ENCODE data around the gene ZACN. TPM values are rescaled to one million over a fixed set of nuclear protein-coding genes. Genes with fewer than 3 reads are reported as not detected.
A peak's percentile ranks its signal among the peaks of the same experiment; 100 is the strongest.
"Not testable (repeated sequence)": the region's sequence is repeated elsewhere in the genome, so short reads cannot be mapped to it uniquely, and the experiment has no call there.

The ZACN gene
- total RNA-seq, 2 donors from 2014 or later: 0.68 TPM; not detected in 1

DNA sequence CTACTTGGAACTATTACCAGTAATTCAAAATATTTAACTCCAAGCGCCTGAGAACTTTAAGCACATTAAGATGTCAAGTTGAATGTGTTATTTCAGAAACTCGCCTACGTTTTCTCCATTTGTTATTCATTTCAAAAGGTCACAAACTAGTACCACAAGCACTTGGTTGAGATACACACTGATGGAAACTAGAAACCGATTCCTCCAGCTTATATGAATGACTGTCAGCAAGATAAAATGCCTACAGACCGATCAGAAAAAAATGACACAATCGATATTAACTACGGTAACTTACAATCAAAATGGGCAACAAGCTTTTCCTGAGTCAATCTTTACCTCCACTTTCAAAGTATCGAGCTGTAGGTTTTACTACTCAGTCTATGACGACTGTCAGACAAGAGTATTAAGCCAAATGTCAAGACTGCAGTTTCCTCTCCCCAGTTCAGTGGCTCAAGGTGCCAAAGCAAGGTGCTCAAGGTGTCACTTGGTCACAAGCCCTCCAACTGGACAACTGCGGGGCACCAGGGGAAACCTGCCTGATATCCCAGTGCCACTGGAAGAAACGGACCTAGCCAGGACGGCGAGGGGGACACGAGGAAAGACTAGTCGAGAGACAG lies 7.3 kb upstream of the ZACN start:
- ATAC-seq (peak; percentile 27), DNase-seq (no peak)
- Mint-ChIP-seq H3K4me3 (peak overlapping the region; percentile 94), H3K27me3 (peaks cover 21% of the 10 kb centered on the region), H3K27ac (peak overlapping the region; percentile 98), H3K4me1 (peaks cover 19% of the 10 kb centered on the region), H3K36me3 (ENCODE audit: low read depth) (peaks cover 4% of the 10 kb centered on the region)
- H3K9me3 ChIP-seq (ENCODE audit: control insufficient read depth, low read length, poor library complexity, severe bottlenecking): no peaks in the 10 kb centered on the region

DNA sequence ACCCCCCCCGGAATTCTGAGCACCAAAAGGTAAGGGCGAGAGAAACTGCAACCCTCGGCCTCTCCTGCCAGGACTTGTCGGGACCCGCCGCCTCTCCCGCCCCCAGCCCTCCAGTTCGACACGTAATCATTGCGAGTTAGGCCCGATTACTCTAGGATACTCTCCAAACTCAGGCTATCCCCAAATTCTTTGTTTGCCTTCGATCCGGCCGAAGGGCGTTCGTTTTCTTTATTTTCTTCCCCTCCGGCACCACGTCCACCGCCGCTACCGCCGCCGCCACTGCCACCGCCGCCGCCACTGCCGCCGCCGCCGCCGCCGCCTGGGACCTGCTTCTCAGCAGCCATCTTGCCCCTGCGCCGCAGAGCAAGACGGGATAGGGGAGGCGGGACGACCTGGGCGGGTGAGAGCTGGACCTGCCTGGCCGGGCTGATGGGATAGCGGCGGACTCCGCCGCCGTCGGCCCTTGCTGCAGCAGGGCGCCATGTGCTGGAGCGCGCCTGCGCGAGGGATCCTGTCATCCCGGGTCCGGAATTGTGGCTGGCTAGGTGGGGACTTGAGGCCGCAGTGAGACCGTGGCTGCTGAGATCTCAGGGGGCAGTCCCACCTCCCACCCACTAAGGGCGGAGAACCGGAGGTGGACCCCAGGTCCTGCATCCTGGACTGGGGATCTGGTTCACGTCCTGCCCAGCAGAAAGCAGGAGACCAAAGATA lies 6.7 kb upstream of the ZACN start, which contains the start of gene SRP68:
TSS of gene SRP68 (minus strand) at position 370 of the 711 bp plus-strand sequence. CDS start at position 344, 26 bp downstream.
- peak; percentile 90 for ATAC-seq
- peak within 1 kb of the TSS; percentile 98 for H3K27ac Mint-ChIP-seq
- DNase-seq: peak; percentile 69 to 72 (median 71)

DNA sequence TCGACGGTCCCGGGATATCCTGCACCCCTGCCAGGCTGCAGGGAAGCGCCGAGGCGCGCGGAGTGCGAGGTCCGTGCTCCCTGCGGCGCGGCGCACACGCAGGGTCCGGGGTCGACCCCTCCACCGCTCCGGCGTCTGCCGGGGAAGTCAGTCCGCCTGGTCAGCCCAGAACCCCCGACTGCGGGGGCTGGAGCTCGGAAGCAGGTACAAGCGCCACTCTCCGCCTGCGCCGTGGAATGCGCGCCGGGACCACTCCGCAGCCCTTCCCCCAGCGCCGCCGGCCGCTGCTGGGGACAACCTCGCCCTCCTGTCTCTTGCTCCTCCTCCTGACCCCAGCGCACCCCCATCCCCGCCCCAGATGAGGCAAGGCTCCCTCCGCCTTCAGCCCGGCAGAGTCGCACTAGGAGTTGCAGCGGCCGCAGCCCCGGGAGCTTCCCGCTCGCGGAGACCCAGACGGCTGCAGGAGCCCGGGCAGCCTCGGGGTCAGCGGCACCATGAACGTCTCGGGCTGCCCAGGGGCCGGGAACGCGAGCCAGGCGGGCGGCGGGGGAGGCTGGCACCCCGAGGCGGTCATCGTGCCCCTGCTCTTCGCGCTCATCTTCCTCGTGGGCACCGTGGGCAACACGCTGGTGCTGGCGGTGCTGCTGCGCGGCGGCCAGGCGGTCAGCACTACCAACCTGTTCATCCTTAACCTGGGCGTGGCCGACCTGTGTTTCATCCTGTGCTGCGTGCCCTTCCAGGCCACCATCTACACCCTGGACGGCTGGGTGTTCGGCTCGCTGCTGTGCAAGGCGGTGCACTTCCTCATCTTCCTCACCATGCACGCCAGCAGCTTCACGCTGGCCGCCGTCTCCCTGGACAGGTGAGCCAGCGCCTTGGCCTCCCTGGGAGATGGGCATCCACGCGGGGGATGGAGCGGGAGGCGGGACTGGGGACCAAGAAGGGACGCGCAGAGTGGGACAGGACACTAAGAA lies 4.3 kb upstream of the ZACN start, which contains the start of gene GALR2:
TSS of gene GALR2 (plus strand) at position 392 of the 974 bp plus-strand sequence. CDS start at position 495, 103 bp downstream.
- no peaks in the 10 kb centered on the region for H3K9me3 ChIP-seq (ENCODE audit: control insufficient read depth, low read length, poor library complexity, severe bottlenecking)
- H3K27me3 Mint-ChIP-seq: peaks cover 36% of the 10 kb centered on the region
- peak within 1 kb of the TSS; percentile 91 for H3K4me3 Mint-ChIP-seq
- peak within 1 kb of the TSS; percentile 67 for H3K27ac Mint-ChIP-seq
- H3K4me1 Mint-ChIP-seq: peaks cover 27% of the 10 kb centered on the region
- ATAC-seq (no peak), DNase-seq (no peak)
- H3K36me3 Mint-ChIP-seq (ENCODE audit: low read depth): peaks cover 7% of the 10 kb centered on the region

More for the DNA sequence above, 6.7 kb upstream of the ZACN start, which contains the start of gene SRP68:
- Mint-ChIP-seq H3K36me3 (ENCODE audit: low read depth) (peaks cover 7% of the 10 kb centered on the region), H3K27me3 (peaks cover 28% of the 10 kb centered on the region), H3K4me1 (peaks cover 25% of the 10 kb centered on the region), H3K4me3 (peak within 1 kb of the TSS; percentile 94)
- no peaks in the 10 kb centered on the region for H3K9me3 ChIP-seq (ENCODE audit: control insufficient read depth, low read length, poor library complexity, severe bottlenecking)

DNA sequence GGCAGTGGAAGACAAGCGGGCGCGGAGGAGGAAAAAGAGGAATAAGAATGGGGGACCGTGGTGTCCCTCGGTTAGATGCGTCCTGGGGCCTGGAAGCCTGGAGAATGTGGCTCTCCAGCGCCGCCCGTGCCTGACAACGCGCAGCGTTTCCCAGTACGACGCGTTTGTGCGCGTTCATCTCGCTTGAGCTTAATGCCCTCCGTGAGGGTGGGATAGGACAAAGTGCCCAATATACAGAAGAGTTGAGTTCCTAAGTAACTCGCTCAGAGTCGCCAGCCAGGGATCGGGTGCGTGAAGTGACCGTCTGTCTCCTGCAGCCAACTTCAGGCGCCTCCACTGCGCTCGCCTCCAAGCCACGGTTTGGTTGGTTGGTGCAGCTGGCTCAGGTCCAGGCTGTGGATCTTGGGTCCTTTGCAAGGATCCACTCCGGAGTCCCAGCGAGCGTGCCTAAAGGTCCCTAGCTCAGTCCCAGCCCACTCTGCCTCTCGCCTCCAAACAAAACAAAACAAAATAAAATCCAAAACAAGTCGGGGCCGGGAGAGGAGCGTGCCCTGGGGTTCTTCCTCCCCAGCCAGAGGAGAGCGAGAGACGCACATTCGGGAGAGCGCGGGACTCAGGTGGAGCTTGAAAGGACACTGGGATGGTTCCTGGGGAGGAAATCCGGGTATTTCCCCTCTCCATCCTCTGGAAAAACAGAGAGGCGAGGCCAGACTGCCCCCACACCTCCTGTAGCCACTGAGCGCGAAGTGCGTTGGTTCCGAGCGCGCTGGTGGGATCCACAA lies 3.4 kb upstream of the ZACN start:
- no peak for DNase-seq

DNA sequence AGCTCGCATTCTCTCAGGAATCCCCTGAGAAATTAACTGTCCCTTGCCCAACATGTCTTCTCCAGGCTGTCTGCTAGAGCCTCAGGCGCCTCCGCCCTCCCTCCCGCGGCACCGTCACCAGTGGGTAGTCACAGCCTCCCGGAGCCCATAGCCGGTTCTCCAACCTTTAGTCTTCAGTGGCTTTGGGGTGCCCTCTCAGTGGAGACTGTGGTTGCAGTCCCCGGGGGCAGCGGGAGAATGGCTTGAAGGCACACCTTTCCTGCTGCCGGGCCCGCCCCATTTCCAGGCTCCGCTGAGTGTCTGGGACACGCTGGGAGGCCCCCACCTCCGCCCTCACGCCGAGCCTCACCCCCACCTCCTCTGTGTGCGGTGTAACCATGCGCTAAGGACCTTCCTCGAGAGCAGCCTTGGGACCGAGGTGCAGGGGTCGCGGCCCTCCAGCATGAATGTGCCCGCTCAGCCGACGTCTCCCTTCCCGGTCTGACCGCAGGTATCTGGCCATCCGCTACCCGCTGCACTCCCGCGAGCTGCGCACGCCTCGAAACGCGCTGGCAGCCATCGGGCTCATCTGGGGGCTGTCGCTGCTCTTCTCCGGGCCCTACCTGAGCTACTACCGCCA lies 2.7 kb upstream of the ZACN start:
- peaks cover 7% of the 10 kb centered on the region for H3K36me3 Mint-ChIP-seq (ENCODE audit: low read depth)
- no peak for ATAC-seq
- no peaks in the 10 kb centered on the region for H3K9me3 ChIP-seq (ENCODE audit: control insufficient read depth, low read length, poor library complexity, severe bottlenecking)
- peaks cover 36% of the 10 kb centered on the region for H3K27me3 Mint-ChIP-seq
- H3K4me1 Mint-ChIP-seq: peaks cover 21% of the 10 kb centered on the region
- peak overlapping the region; percentile 53 for H3K27ac Mint-ChIP-seq
- peak overlapping the region; percentile 91 for H3K4me3 Mint-ChIP-seq
- no peak for DNase-seq

More for the DNA sequence above, 3.4 kb upstream of the ZACN start:
- Mint-ChIP-seq H3K36me3 (ENCODE audit: low read depth) (peaks cover 7% of the 10 kb centered on the region), H3K4me1 (peaks cover 24% of the 10 kb centered on the region), H3K27me3 (peaks cover 36% of the 10 kb centered on the region), H3K27ac (peak overlapping the region; percentile 67), H3K4me3 (peak overlapping the region; percentile 91)
- ATAC-seq: no peak
- no peaks in the 10 kb centered on the region for H3K9me3 ChIP-seq (ENCODE audit: control insufficient read depth, low read length, poor library complexity, severe bottlenecking)

DNA sequence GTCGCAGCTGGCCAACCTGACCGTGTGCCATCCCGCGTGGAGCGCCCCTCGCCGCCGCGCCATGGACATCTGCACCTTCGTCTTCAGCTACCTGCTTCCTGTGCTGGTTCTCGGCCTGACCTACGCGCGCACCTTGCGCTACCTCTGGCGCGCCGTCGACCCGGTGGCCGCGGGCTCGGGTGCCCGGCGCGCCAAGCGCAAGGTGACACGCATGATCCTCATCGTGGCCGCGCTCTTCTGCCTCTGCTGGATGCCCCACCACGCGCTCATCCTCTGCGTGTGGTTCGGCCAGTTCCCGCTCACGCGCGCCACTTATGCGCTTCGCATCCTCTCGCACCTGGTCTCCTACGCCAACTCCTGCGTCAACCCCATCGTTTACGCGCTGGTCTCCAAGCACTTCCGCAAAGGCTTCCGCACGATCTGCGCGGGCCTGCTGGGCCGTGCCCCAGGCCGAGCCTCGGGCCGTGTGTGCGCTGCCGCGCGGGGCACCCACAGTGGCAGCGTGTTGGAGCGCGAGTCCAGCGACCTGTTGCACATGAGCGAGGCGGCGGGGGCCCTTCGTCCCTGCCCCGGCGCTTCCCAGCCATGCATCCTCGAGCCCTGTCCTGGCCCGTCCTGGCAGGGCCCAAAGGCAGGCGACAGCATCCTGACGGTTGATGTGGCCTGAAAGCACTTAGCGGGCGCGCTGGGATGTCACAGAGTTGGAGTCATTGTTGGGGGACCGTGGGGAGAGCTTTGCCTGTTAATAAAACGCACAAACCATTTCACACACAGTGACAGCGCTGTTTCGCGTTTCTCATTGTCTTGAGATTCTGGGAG lies 2.0 kb upstream of the ZACN start:
- peak overlapping the region; percentile 53 for H3K27ac Mint-ChIP-seq
- DNase-seq (peak in 1 of 3 donors; percentile 35), ATAC-seq (peak; percentile 54)
- peaks cover 18% of the 10 kb centered on the region for H3K4me1 Mint-ChIP-seq
- peaks cover 7% of the 10 kb centered on the region for H3K36me3 Mint-ChIP-seq (ENCODE audit: low read depth)
- peak overlapping the region; percentile 91 for H3K4me3 Mint-ChIP-seq
- H3K27me3 Mint-ChIP-seq: peaks cover 36% of the 10 kb centered on the region
- no peaks in the 10 kb centered on the region for H3K9me3 ChIP-seq (ENCODE audit: control insufficient read depth, low read length, poor library complexity, severe bottlenecking)

DNA sequence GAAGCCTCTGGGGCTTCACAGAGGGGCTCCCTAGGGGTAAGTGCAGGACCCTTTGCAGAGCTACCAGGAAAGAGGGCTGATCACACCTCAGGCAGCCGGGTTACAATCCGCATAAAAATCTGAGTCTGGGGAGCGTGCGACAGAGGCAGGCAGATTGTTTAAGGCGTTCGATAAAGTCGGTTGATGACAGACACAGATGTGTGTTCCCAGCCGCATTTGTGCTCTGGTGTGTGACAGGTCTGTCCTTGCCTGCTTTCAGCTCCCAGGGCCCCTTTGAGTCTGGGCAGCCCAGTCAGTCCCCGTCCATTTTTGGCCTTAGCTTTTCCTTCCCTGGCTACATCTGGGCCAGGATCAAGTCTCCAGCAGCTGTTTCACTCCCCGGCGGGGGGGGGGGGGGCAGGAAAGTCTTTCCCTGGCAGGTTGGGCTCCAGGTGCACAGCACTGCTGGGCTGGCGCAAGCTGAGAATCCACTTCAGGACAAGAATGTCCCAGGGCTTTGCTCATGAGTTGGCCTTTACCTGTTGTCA lies 1.3 kb upstream of the ZACN start:
- no peak overlapping the region for H3K4me3 Mint-ChIP-seq
- no peak for DNase-seq
- H3K27ac Mint-ChIP-seq: no peak overlapping the region
- ATAC-seq: no peak
- H3K4me1 Mint-ChIP-seq: peaks cover 18% of the 10 kb centered on the region
- H3K27me3 Mint-ChIP-seq: peaks cover 36% of the 10 kb centered on the region
- no peaks in the 10 kb centered on the region for H3K9me3 ChIP-seq (ENCODE audit: control insufficient read depth, low read length, poor library complexity, severe bottlenecking)
- peaks cover 7% of the 10 kb centered on the region for H3K36me3 Mint-ChIP-seq (ENCODE audit: low read depth)

DNA sequence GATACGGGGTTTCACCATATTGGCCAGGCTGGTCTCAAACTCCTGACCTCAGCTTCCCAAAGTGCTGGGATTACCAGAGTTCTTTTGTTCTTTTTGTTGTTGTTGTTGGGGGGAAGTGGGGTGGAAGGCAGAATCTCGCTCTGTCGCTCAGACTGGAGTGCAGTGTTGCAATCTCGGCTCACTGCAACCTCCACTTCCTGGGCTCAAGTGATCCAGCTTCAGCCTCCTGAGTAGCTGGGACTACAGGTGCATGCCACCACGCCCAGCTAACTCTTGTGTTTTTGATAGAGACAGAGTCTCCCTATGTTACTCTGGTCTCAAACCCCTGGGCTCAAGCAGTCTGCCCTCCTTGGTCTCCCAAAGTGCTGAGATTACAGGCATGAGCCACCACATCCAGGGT lies 612 bp upstream of the ZACN start:
- not testable (repeated sequence) for H3K27ac Mint-ChIP-seq; H3K9me3 ChIP-seq (ENCODE audit: control insufficient read depth, low read length, poor library complexity, severe bottlenecking); DNase-seq; H3K4me3 Mint-ChIP-seq; ATAC-seq; H3K36me3 Mint-ChIP-seq (ENCODE audit: low read depth)
- Mint-ChIP-seq H3K4me1 (peaks cover 18% of the 10 kb centered on the region), H3K27me3 (peaks cover 36% of the 10 kb centered on the region)

DNA sequence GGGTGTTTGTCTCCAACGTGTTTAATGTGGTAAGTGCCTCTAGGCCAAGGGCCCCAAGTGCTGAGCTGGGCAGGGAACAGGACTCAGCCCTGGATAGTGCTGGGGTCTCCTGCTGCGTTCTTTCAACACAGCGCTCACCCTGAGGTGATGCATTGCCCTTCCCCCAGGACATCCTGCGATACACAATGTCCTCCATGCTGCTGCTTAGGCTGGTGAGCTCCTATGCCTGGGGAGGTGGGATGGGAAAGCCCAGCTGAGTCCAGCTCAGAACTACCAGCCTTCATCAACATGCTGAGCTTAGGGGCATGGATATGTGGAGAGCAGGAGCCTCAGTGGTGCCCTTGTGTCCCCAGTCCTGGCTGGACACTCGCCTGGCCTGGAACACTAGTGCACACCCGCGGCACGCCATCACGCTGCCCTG lies 563 bp downstream of the ZACN start:
- Mint-ChIP-seq H3K4me3 (peak overlapping the region; percentile 50), H3K27me3 (peaks cover 32% of the 10 kb centered on the region), H3K27ac (no peak overlapping the region)

DNA sequence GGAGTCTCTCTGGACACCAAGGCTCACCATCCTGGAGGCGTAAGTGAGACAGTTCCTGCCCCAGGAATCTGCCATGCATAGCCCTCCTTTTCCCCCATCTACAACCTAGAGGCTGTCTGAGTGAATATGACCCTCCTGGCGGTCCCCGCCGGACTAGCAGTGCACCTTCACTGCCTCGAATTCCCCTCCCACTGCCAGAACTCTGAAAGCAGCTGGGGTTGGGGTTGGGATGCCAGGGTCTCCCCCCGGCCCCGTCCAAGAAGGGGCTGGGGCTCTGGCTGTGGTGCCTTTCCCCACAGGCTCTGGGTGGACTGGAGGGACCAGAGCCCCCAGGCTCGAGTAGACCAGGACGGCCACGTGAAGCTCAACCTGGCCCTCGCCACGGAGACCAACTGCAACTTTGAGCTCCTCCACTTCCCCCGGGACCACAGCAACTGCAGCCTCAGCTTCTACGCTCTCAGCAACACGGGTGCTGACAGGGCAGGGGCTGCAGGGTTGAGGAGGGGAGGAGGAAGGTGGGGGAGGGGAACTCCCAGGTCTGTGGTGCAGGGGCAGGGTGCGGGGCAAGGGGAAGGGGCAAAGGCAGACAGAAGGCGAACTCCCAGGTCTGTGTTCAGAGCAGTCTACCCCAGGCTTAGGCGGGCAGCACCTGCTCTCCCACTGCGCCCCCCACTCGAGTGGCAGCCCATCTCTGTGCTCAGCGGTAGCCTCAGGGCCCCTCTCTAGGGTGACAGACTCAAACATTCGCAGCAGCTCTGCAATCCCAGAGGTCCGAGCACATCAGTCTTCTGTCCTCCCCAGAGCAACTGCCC lies 1.2 kb downstream of the ZACN start:
- Mint-ChIP-seq H3K27ac (no peak overlapping the region), H3K27me3 (peaks cover 26% of the 10 kb centered on the region), H3K36me3 (ENCODE audit: low read depth) (peaks cover 3% of the 10 kb centered on the region), H3K4me1 (peaks cover 15% of the 10 kb centered on the region), H3K4me3 (no peak overlapping the region)
- no peaks in the 10 kb centered on the region for H3K9me3 ChIP-seq (ENCODE audit: control insufficient read depth, low read length, poor library complexity, severe bottlenecking)
- DNase-seq (no peak), ATAC-seq (peak; percentile 26)

More for the DNA sequence above, 563 bp downstream of the ZACN start:
- Mint-ChIP-seq H3K36me3 (ENCODE audit: low read depth) (peaks cover 7% of the 10 kb centered on the region), H3K4me1 (peaks cover 18% of the 10 kb centered on the region)
- ATAC-seq (no peak), DNase-seq (no peak)
- no peaks in the 10 kb centered on the region for H3K9me3 ChIP-seq (ENCODE audit: control insufficient read depth, low read length, poor library complexity, severe bottlenecking)
